Colonic mucosa (tissue), 4 donors: ENCODE data around the gene KIF13A. TPM values are rescaled to one million over a fixed set of nuclear protein-coding genes. Genes with fewer than 3 reads are reported as not detected.

Experiments used
- DNase-seq: peaks from one replicate; pipeline ENCODE4 v3.0.0-alpha.2; 2020
- H3K27ac ChIP-seq: fragments of 200-600 bp; one replicate; pipeline ENCODE4 v1.8.0; 2021
- H3K27me3 ChIP-seq: fragments of 200-600 bp; one replicate; pipeline ENCODE4 v1.8.0; 2021
- H3K36me3 ChIP-seq: fragments of 200-600 bp; one replicate; pipeline ENCODE4 v1.8.0; 2021
- H3K4me1 ChIP-seq: fragments of 200-600 bp; one replicate; pipeline ENCODE4 v1.8.0; 2021; ENCODE audit warnings: mild to moderate bottlenecking
- H3K4me3 ChIP-seq: fragments of 200-600 bp; one replicate; pipeline ENCODE4 v1.8.0; 2021
- H3K9ac ChIP-seq, 2 donors: one replicate each; pipeline ENCODE4 v1.7.0; 2013; ENCODE audit warnings: control low read depth in 2 of 2, low read depth in 2 of 2, low read length in 2 of 2
- H3K9me3 ChIP-seq: fragments of 200-600 bp; one replicate; pipeline ENCODE4 v1.8.0; 2021
- intact Hi-C: fragments of 100-400 bp; cut with DNase I; formaldehyde crosslinking; loops from one replicate; pipeline ENCODE4 v1.14.1; 2022
- total RNA-seq, 2 donors: library from RNA; stranded (reverse); fragmentation: NEBNext Ultra II Directional in 1 of 2; extraction: Animal tissue kit (Norgen Biotek cat#: 25700) in 1 of 2; gene quantifications; one replicate each; pipeline ENCODE4 v1.2.1, GENCODE V29; 2021
- TF ChIP-seq, protein P1 (sequence below): fragments of 200-600 bp; IDR thresholded peaks from one replicate; pipeline ENCODE4 v1.8.0; 2022; ENCODE audit warnings: antibody characterized with exemption, mild to moderate bottlenecking
- donor health status: healthy.
- donor health status: DM: no; HTN: no; CAD: no.
- donor health status: DM: no; HTN: no; CAD: no.

KIF13A gene
- total RNA-seq, 2 donors from 2014 or later, result 43.7 to 54.0 TPM

DNA sequence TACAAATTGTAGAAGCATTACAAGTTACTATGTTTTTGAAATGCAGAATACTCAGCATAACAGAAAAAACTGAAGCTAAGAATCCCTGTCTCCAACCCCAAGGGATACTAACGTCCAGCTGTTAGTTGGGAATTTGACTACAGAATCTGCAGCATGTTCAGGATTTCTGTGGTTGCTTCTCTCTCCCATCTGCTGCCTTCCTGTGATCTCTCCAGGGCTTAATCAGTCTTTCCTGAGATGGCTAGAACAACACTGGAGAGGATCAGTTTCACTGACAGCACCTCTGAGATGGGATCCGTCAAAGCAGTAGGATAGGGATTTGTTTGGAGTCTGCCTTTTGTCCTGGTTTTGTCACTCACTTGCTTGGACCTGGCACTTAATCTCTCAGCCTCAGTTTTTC lies 207.4 kb downstream of the KIF13A start:
- Histone ChIP-seq H3K4me3 (no peak overlapping the region), H3K27me3 (no peaks in the 10 kb centered on the region), H3K9me3 (no peaks in the 10 kb centered on the region), H3K4me1 (no peaks in the 10 kb centered on the region), H3K9ac (no peak overlapping the region), H3K36me3 (no peaks in the 10 kb centered on the region), H3K27ac (no peak overlapping the region)
- TF ChIP-seq, protein P1, sequence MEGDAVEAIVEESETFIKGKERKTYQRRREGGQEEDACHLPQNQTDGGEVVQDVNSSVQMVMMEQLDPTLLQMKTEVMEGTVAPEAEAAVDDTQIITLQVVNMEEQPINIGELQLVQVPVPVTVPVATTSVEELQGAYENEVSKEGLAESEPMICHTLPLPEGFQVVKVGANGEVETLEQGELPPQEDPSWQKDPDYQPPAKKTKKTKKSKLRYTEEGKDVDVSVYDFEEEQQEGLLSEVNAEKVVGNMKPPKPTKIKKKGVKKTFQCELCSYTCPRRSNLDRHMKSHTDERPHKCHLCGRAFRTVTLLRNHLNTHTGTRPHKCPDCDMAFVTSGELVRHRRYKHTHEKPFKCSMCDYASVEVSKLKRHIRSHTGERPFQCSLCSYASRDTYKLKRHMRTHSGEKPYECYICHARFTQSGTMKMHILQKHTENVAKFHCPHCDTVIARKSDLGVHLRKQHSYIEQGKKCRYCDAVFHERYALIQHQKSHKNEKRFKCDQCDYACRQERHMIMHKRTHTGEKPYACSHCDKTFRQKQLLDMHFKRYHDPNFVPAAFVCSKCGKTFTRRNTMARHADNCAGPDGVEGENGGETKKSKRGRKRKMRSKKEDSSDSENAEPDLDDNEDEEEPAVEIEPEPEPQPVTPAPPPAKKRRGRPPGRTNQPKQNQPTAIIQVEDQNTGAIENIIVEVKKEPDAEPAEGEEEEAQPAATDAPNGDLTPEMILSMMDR, result no peak
- intact Hi-C loops, result no loop called here
- no peak for DNase-seq

DNA sequence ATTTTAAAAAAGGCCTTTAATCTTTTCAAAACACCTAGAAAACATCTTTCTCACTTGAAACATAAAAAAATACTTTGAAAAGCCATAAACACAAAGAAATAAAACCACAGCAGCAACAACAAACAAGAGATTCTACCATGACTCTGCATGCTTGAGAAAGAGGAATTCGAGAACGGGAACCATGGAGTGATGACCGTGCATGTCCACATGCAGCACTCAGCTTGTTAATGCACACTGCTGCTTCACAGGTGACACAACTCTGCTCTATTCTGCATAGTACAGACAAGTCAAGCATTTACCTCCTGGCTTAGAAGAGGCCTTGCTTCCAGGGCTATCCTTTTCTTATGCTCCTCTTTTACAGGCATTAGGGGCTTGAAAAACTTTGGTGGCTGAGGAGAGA lies 215.8 kb downstream of the KIF13A start:
- no peaks in the 10 kb centered on the region for H3K4me1 ChIP-seq
- DNase-seq, result no peak
- H3K27ac ChIP-seq, result no peak overlapping the region
- TF ChIP-seq, protein P1, result no peak
- no peaks in the 10 kb centered on the region for H3K9me3 ChIP-seq
- intact Hi-C loops, result no loop called here
- H3K27me3 ChIP-seq, result no peaks in the 10 kb centered on the region
- H3K4me3 ChIP-seq, result no peak overlapping the region
- H3K36me3 ChIP-seq, result peaks cover 22% of the 10 kb centered on the region
- H3K9ac ChIP-seq, result no peak overlapping the region

DNA sequence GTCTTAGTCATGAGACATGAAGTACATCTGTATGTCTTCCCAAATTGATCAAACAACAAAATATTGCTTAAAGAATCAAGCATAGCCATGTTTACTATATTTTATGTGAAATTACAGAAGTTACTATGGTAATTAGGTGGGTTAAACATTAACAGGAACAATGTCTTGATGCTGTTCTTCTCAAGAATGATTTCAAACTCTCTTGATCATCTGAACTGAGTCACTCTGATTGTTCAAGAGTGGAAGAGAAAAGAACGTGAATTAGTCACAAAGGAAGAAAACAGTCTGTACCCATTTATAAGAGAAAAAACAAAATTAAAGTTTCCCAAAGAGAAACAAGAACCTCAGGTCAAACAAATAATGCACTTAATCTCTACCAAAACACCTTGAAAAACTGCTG lies 218.6 kb downstream of the KIF13A start:
- intact Hi-C loops, result no loop called here
- TF ChIP-seq, protein P1, result no peak

DNA sequence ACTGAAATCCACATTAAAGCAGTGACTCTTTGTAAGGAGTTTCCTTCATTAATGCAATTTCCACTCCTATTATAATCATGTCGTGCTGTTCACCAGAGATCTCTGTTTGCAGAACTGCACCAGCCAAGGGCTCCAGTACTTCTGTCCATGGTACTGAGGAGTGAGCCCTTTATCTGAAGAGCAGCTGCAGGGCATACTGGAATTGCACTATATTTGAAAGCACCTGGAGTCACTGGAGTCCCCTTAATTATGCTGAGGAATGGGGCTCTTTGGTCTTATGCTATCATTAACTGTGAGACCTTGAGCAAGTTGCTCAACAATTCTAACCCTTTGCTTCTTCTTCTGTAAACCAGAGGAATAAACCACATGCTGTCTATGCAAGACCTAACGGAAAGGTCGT lies 219.0 kb downstream of the KIF13A start:
- TF ChIP-seq, protein P1, result no peak
- Histone ChIP-seq H3K9me3 (no peaks in the 10 kb centered on the region), H3K36me3 (peaks cover 22% of the 10 kb centered on the region), H3K4me1 (no peaks in the 10 kb centered on the region), H3K27ac (no peak overlapping the region), H3K27me3 (no peaks in the 10 kb centered on the region), H3K9ac (no peak overlapping the region), H3K4me3 (no peak overlapping the region)
- intact Hi-C loops, result no loop called here
- no peak for DNase-seq

More for the DNA sequence above, 218.6 kb downstream of the KIF13A start:
- no peaks in the 10 kb centered on the region for H3K4me1 ChIP-seq
- H3K36me3 ChIP-seq, result peaks cover 22% of the 10 kb centered on the region
- no peak overlapping the region for H3K9ac ChIP-seq
- no peak overlapping the region for H3K4me3 ChIP-seq
- no peaks in the 10 kb centered on the region for H3K27me3 ChIP-seq
- H3K27ac ChIP-seq, result no peak overlapping the region
- no peaks in the 10 kb centered on the region for H3K9me3 ChIP-seq
- no peak for DNase-seq

DNA sequence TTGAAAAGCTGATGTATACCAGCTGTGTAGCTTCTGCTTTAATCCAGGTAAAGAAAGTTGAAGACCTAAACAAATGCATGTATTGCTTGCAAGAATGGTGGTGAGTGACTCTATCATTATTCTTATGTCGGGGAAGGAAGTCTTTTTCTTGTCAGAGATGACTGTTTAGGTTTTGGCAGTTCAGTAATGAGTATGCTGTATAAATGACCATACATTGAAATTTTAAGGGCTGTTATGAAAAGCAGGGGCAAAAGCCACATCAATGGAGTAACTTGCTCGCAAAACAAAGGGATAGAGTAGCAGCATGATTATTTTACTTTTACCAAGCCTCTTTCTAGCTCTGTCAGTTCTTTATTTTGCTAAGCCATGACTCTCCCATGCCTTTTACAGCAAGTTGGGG lies 224.8 kb downstream of the KIF13A start:
- H3K36me3 ChIP-seq, result no peaks in the 10 kb centered on the region
- H3K4me1 ChIP-seq, result no peaks in the 10 kb centered on the region
- intact Hi-C loops, result no loop called here
- DNase-seq, result no peak
- no peak overlapping the region for H3K27ac ChIP-seq
- no peak overlapping the region for H3K4me3 ChIP-seq
- no peaks in the 10 kb centered on the region for H3K9me3 ChIP-seq
- TF ChIP-seq, protein P1, result no peak
- H3K9ac ChIP-seq, result no peak overlapping the region
- H3K27me3 ChIP-seq, result no peaks in the 10 kb centered on the region

DNA sequence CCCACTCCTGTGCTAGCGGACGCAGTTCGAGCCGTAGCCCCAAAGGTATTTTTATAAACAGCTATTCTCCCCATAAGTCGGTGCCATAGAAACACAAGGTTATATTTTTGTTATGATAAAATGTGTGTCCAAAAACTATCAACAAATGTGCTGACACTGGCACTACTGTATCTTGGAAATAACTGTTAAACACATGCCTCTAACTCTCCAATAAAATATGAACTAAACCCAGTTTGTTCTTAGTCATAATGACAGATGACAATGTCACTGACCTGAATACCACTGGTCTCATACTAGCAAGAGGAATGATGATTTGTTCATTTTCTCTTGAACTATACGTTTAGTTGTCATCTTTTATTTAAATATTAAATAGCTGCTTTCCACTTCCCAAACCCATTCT lies 229.3 kb downstream of the KIF13A start:
- Histone ChIP-seq H3K9me3 (no peaks in the 10 kb centered on the region), H3K4me1 (no peaks in the 10 kb centered on the region), H3K36me3 (no peaks in the 10 kb centered on the region), H3K4me3 (no peak overlapping the region), H3K9ac (no peak overlapping the region), H3K27me3 (no peaks in the 10 kb centered on the region), H3K27ac (no peak overlapping the region)
- no peak for DNase-seq
- intact Hi-C loops, result no loop called here
- TF ChIP-seq, protein P1, result no peak
